ENCODE data around the gene SYT7.

The SYT7 gene

DNA sequence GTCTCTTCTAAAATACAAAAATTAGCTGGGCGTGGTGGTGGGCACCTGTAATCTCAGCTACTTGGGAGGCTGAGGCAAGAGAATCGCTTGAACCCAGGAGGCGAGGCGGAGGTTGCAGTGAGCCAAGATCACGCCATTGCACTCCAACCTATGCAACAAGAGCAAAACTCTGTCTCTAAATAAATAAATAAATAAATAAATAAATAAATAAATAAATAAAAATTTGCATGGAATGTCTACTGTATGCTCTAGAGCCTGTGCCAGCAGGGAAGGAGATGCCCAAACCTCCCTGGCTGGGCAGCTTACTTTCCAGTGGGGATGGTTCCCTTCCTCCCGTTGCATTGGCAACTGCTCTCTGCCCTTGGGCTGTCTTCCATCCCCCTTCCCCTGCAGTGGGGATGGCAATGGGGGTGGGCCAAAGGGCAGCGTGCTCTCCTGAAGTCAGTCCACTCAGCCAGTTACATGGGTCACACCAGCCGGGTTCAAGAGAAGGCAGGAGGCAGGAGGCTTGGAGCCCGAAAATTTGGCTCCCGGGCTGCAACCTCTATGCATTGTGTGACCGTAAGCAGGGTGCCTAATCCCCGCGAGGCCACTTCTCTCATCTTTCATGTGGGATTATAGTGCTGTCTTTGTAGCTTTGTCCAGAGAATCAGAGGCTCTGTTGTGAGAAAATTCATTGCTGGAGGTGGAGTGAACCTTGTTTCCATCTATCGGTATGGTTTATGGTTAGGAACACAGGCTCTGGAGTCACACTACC, 73.7 kb downstream of the SYT7 start:
- Histone ChIP-seq H3K4me3 (ENCODE audit: low read depth in 1 of 2, low read length in 2 of 2) (no peak overlapping the region), H3K27ac (ENCODE audit: low read depth, low read length) (no peak overlapping the region), H3K27me3 (ENCODE audit: control insufficient read depth in 1 of 2, insufficient read depth in 2 of 2, low read length in 2 of 2) (peaks cover 8 to 25% of the 10 kb centered on the region in 2 donors), H3K36me3 (ENCODE audit: insufficient read depth, low read length) (no peaks in the 10 kb centered on the region), H3K9ac (ENCODE audit: low read length) (no peak overlapping the region), H3K4me1 (ENCODE audit: insufficient read depth, low read length) (peaks cover 29% of the 10 kb centered on the region), H3K9me3 (ENCODE audit: low read length) (no peaks in the 10 kb centered on the region)

DNA sequence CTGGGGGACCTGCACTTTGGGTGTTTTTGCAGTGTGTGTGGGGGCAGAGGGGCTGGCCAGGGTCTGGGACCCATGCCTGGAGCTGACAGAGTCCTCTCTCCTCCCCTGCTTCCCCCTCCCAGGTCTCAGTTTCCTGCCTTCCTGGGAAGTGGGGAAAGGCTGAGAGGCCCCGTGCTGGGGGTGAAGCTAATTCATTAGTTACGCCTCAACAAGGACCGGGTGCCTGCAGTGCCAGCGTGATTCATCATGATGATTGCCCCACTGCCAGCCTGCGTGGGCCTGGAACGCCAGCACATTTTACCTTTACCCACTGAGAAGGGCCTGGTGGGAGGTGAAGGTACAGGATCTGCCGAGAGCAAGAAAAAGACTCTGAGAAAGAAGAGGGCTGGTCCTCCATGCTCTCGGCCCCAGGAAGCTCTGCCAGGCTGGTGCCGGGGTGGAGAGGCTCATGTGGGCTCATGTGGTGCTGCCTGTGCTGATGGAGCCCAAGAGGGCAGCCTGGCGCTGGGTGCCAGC, 75.2 kb downstream of the SYT7 start:
- H3K4me1 ChIP-seq (ENCODE audit: insufficient read depth, low read length) = peaks cover 24% of the 10 kb centered on the region
- no peaks in the 10 kb centered on the region for H3K36me3 ChIP-seq (ENCODE audit: insufficient read depth, low read length)
- peaks cover 8 to 16% of the 10 kb centered on the region in 2 donors for H3K27me3 ChIP-seq (ENCODE audit: control insufficient read depth in 1 of 2, insufficient read depth in 2 of 2, low read length in 2 of 2)
- no peak overlapping the region for H3K4me3 ChIP-seq (ENCODE audit: low read depth in 1 of 2, low read length in 2 of 2)
- no peak overlapping the region for H3K9ac ChIP-seq (ENCODE audit: low read length)
- no peak overlapping the region for H3K27ac ChIP-seq (ENCODE audit: low read depth, low read length)
- no peaks in the 10 kb centered on the region for H3K9me3 ChIP-seq (ENCODE audit: low read length)

DNA sequence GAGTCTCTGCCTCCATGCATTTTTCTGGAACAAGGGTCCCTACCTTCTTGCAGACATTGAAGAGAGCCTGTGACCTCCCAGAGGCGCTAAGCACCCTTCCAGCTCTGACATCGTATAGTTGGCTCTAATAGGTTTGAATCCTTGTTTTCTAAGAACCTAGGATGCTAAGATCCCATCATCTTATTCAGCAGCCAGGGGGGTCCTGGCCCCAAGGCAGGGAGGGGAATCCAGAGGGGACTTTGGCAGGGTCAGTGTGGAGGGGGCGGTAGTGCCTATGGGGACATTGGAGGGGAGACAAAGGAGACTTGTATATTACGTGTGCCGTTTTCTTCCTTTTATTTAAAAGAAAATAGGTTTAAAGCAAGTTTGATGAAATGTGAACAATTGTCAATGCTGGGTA, 75.8 kb downstream of the SYT7 start:
- Histone ChIP-seq H3K4me1 (ENCODE audit: insufficient read depth, low read length) (peaks cover 18% of the 10 kb centered on the region), H3K9ac (ENCODE audit: low read length) (no peak overlapping the region), H3K36me3 (ENCODE audit: insufficient read depth, low read length) (no peaks in the 10 kb centered on the region), H3K4me3 (ENCODE audit: low read depth in 1 of 2, low read length in 2 of 2) (no peak overlapping the region), H3K27ac (ENCODE audit: low read depth, low read length) (no peak overlapping the region), H3K9me3 (ENCODE audit: low read length) (no peaks in the 10 kb centered on the region), H3K27me3 (ENCODE audit: control insufficient read depth in 1 of 2, insufficient read depth in 2 of 2, low read length in 2 of 2) (peaks cover 8 to 10% of the 10 kb centered on the region in 2 donors)

DNA sequence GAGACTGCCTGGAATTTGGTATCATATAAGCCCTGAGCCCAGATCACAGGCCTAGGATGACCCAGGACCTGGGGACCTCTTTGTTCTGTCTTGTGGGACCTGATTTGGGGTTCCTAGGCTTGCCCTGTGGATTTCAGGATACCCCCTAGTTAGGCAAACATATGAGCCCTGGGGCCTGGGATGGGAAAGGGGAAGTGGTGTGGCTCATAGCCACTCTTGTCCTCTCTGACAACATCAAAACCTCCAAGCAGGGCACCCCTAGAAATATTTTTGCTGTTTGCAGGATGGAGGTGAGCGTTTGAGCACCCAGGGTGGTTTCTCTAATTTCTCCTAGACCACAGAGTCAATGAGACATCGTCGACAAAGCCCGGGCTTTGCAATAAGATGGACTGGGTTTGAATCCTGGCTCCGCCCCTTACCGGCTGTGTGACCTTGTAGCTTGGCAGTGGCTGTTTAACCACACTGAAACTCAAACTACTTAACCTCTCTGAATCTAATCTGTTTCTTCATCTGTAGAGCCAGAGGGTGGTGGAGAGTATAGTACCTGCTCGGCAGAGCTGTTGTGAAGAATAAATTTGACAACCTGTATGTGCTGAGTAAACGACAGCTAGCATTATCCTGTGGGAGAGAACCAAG, 77.6 kb downstream of the SYT7 start:
- Histone ChIP-seq H3K36me3 (ENCODE audit: insufficient read depth, low read length) (no peaks in the 10 kb centered on the region), H3K4me1 (ENCODE audit: insufficient read depth, low read length) (peaks cover 8% of the 10 kb centered on the region), H3K4me3 (ENCODE audit: low read depth in 1 of 2, low read length in 2 of 2) (no peak overlapping the region), H3K27ac (ENCODE audit: low read depth, low read length) (no peak overlapping the region), H3K27me3 (ENCODE audit: control insufficient read depth in 1 of 2, insufficient read depth in 2 of 2, low read length in 2 of 2) (peaks cover under 1 to 7% of the 10 kb centered on the region in 2 donors), H3K9me3 (ENCODE audit: low read length) (no peaks in the 10 kb centered on the region), H3K9ac (ENCODE audit: low read length) (no peak overlapping the region)

DNA sequence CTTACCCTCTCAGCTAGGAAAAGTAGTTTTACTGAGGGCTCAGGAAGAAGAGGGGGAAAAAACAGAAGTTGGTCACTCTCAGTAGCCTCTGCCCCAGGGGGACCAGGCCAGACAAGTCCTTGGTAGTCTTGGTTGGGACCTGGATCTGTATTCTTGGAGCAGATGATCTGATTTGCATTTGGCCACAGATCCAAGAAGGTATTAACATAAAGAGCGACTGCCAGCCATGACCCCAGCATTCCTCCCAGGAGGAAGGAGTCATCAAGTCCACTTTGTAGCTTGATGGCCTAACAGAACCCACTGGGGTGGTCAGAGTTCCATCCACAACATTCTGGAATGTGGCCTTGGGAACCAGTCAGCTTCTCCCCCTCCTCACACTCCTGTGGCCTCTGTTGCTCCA, 78.4 kb downstream of the SYT7 start:
- H3K9me3 ChIP-seq (ENCODE audit: low read length) = no peaks in the 10 kb centered on the region
- H3K4me3 ChIP-seq (ENCODE audit: low read depth in 1 of 2, low read length in 2 of 2) = no peak overlapping the region
- H3K4me1 ChIP-seq (ENCODE audit: insufficient read depth, low read length) = peaks cover under 1% of the 10 kb centered on the region
- H3K36me3 ChIP-seq (ENCODE audit: insufficient read depth, low read length) = no peaks in the 10 kb centered on the region
- H3K27me3 ChIP-seq (ENCODE audit: control insufficient read depth in 1 of 2, insufficient read depth in 2 of 2, low read length in 2 of 2) = no peaks in the 10 kb centered on the region
- no peak overlapping the region for H3K27ac ChIP-seq (ENCODE audit: low read depth, low read length)
- no peak overlapping the region for H3K9ac ChIP-seq (ENCODE audit: low read length)

DNA sequence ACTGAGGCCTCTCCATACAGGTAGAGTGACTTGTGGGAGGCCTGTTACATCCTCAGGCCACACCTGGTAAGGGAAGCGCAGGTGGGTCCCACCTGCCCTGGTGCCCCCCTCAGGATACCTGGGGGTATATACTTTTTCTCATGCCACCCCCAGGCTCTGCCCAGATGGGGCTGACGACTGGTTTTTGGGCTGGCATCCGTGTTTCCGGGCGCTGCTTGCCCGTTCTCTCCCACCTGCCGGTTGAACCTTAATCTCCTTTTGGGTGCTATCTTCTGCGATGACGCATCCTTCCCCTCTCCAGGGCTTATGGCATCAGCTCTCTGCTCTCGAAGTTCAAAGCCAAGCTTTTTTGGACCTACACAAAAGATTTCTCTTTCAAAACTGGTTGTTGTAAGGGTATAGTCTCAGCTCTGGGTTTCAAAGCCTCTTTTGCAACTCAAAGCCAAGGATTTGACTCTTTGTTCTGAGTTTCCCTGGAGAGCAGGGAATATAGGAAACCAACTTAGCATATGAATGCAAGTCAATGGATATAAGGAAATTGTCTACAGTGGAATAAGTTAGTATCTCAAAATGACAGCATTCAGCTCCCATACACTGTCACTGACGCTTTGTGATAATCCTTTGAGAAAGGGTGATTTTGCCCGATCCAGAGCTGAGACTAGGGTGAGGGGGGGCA, 80.9 kb downstream of the SYT7 start:
- no peaks in the 10 kb centered on the region for H3K36me3 ChIP-seq (ENCODE audit: insufficient read depth, low read length)
- H3K4me1 ChIP-seq (ENCODE audit: insufficient read depth, low read length) = no peaks in the 10 kb centered on the region
- no peak overlapping the region for H3K9ac ChIP-seq (ENCODE audit: low read length)
- H3K4me3 ChIP-seq (ENCODE audit: low read depth in 1 of 2, low read length in 2 of 2) = no peak overlapping the region
- H3K9me3 ChIP-seq (ENCODE audit: low read length) = no peaks in the 10 kb centered on the region
- no peak overlapping the region for H3K27ac ChIP-seq (ENCODE audit: low read depth, low read length)
- H3K27me3 ChIP-seq (ENCODE audit: control insufficient read depth in 1 of 2, insufficient read depth in 2 of 2, low read length in 2 of 2) = no peaks in the 10 kb centered on the region

DNA sequence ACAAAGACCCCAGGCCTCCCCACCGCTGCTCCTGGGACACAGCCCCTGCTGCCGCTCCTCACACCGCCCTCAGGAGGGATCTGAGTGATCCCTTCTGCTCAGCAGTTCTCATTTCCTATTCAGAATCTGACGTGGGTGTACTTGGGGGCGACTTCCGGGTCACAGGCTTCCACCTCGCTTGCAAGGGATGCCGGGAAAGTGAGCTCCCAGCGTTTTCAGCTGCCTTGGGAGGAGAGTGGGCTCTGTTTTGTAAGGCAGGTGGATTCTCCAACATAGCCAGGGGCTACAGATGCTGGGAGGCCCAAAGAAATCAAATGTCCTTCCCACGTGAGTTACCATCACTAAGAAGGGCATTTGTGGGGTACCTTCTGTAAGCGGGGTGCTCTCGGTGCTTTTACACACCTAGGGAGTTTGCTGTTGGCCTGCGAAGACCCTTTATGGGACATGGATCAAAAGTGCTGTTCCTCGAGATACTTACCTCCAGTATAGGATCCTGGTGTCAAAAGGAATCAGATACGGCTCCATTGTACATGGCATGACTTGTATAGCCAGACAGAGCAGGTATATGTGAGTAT, 82.0 kb downstream of the SYT7 start:
- Histone ChIP-seq H3K36me3 (ENCODE audit: insufficient read depth, low read length) (no peaks in the 10 kb centered on the region), H3K9ac (ENCODE audit: low read length) (no peak overlapping the region), H3K4me3 (ENCODE audit: low read depth in 1 of 2, low read length in 2 of 2) (no peak overlapping the region), H3K9me3 (ENCODE audit: low read length) (no peaks in the 10 kb centered on the region), H3K27ac (ENCODE audit: low read depth, low read length) (no peak overlapping the region), H3K4me1 (ENCODE audit: insufficient read depth, low read length) (no peaks in the 10 kb centered on the region), H3K27me3 (ENCODE audit: control insufficient read depth in 1 of 2, insufficient read depth in 2 of 2, low read length in 2 of 2) (no peaks in the 10 kb centered on the region)

DNA sequence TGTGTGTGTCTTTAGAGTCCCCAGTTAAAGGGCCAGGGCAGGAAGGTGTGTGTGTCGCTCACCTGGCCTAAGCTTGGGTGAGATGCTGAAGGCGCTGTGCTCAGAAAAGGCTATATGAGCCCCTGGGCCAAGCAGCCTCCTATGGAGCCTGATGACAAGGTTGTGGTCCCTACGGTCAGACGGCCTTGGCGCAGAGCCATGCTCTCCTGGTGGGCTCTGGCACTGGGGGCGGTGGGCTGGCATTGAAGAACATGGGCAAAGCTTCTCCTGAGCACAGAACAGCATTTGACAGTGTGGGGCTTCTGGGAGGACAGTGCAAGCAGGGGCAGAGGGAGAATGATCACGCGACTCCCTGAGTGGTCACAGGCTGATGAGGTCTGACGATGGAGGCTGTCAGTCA, 83.0 kb downstream of the SYT7 start:
- Histone ChIP-seq H3K27me3 (ENCODE audit: control insufficient read depth in 1 of 2, insufficient read depth in 2 of 2, low read length in 2 of 2) (no peaks in the 10 kb centered on the region), H3K9ac (ENCODE audit: low read length) (no peak overlapping the region), H3K9me3 (ENCODE audit: low read length) (no peaks in the 10 kb centered on the region), H3K36me3 (ENCODE audit: insufficient read depth, low read length) (no peaks in the 10 kb centered on the region), H3K4me3 (ENCODE audit: low read depth in 1 of 2, low read length in 2 of 2) (no peak overlapping the region), H3K4me1 (ENCODE audit: insufficient read depth, low read length) (no peaks in the 10 kb centered on the region), H3K27ac (ENCODE audit: low read depth, low read length) (no peak overlapping the region)

DNA sequence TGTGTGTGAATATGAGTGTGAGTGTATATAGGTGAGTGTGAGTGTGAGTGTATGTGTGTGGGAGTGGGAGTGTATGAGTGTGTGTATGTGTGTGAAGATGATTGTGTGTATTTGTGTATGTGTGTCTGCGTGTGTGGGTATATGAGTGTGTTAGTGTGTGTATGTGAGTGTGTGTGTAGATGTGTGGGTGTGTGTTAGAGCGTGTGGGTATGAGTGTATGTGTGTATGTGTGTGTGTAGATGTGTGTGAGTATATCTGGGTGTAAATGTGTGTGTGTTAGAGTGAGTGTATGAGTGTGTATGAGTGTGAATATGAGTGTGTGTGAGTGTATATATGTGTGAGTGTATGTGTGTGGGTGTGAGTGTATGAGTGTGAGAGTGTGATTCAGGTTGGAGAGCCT, 83.4 kb downstream of the SYT7 start:
- Histone ChIP-seq H3K27me3 (ENCODE audit: control insufficient read depth in 1 of 2, insufficient read depth in 2 of 2, low read length in 2 of 2) (no peaks in the 10 kb centered on the region), H3K9ac (ENCODE audit: low read length) (no peak overlapping the region), H3K36me3 (ENCODE audit: insufficient read depth, low read length) (no peaks in the 10 kb centered on the region)

DNA sequence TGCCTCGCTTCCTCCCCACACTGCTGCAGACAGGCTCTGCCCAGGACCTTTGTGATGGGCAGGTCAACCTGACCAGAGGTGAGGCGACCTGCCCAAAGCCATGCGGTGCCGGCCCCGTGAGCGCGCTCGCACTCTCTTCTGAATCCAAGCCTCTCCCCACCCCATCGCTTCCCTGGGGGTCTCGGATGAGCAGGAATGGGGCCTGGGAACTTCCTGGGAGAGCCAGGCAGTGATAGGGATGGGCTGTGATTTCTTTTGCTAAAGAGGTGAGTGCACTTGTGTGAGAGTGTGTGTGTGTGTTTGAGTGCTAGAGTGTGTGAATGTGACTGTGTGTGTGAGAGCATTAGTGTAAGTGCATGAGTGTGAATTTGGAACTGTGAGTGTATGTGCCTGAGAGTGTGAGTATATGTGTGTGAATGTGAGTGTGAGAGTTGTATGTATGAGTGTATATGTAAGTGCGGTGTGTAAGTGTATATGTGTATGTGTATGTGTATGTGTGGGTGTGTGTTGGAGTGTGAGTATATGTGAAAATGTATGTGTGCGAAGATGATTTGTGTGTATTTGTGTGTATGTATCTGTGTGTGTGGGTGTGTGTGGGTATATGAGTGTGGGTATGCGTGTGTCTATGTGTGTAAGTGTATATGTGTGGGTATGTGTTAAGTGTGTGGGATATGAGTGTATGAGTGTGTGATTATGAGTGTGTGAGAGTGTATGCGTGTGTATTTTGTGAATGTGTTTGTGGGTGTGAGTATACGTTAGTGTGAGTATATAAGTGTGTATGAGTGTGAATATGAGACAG, 84.1 kb downstream of the SYT7 start:
- no peak overlapping the region for H3K9ac ChIP-seq (ENCODE audit: low read length)

More for the DNA sequence above, 83.4 kb downstream of the SYT7 start:
- Histone ChIP-seq H3K9me3 (ENCODE audit: low read length) (no peaks in the 10 kb centered on the region), H3K4me1 (ENCODE audit: insufficient read depth, low read length) (no peaks in the 10 kb centered on the region), H3K27ac (ENCODE audit: low read depth, low read length) (no peak overlapping the region), H3K4me3 (ENCODE audit: low read depth in 1 of 2, low read length in 2 of 2) (no peak overlapping the region)

More for the DNA sequence above, 84.1 kb downstream of the SYT7 start:
- Histone ChIP-seq H3K36me3 (ENCODE audit: insufficient read depth, low read length) (no peaks in the 10 kb centered on the region), H3K4me3 (ENCODE audit: low read depth in 1 of 2, low read length in 2 of 2) (no peak overlapping the region), H3K27ac (ENCODE audit: low read depth, low read length) (no peak overlapping the region), H3K4me1 (ENCODE audit: insufficient read depth, low read length) (no peaks in the 10 kb centered on the region), H3K27me3 (ENCODE audit: control insufficient read depth in 1 of 2, insufficient read depth in 2 of 2, low read length in 2 of 2) (no peaks in the 10 kb centered on the region), H3K9me3 (ENCODE audit: low read length) (no peaks in the 10 kb centered on the region)

All from muscle layer of colon (tissue), 2 donors.